GM21390 (cell line): ENCODE data around the gene UBA5.

ENCODE experiments used
- ATAC-seq: cut with Tn5 transposase; IDR thresholded peaks from one replicate; pipeline ENCODE4 v1.9.1; 2021; ENCODE audit not compliant: unreplicated experiment

The UBA5 gene

GRCh38 chr3:132652640-132653270, 7.4 kb upstream of the UBA5 start:
- no peak for ATAC-seq

DNA sequence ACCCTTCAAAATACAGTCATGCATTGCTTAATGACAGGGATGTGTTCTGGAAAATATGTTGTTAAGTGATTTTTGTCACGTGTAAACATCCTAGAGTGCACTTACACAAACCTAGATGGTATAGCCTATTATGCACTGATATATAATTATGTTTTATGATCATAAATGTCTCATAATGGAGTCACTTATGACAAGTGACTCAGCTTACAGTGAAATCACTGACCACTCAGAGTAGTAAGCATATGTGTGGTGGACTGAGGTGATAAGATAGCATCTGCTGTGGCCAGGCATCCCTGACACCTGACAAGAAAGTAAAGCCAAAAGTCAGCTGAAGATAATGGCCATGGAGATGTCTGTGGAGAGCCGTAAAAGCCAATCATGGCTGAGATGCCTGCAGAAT, 5.9 kb upstream of the UBA5 start:
- no peak for ATAC-seq

DNA sequence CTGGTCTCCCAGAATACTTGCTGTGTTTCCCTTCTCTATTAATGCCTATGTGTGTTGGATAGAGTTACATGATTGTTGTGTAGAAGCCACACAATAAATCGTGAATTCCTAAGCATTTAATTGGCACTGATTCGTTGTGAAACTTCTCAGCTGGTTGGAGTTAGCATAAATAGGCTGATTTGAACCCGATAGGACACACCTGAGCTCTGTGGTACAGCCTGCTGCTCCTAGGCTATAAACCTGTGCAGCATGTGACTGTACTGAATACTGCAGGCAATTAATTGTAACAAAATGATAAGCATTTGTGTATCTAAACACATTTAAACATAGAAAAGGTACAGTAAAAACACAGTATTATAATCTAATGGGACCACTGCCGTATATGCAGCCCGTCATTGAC, 5.4 kb upstream of the UBA5 start:
- ATAC-seq = no peak

DNA sequence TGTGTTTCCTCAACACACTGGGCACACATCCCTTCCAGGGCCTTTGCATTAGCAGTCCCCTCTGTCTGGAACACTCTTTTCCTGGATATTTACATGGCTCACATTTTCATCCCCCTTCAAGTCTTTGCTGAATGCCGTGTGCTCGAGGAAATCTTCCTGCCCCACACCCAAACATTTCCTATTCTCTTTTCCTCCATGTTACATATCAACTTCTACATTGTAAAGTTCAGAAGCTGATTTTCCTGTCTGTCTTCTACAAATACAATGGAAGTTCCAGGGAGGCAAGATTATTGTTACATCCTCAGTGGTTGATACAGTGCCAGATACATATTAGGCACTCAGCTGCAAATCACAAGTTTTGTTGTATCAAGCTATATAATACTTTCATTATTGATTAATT, 4.7 kb upstream of the UBA5 start:
- no peak for ATAC-seq

GRCh38 chr3:132657869-132658747, 2.0 kb upstream of the UBA5 start:
- no peak for ATAC-seq

DNA sequence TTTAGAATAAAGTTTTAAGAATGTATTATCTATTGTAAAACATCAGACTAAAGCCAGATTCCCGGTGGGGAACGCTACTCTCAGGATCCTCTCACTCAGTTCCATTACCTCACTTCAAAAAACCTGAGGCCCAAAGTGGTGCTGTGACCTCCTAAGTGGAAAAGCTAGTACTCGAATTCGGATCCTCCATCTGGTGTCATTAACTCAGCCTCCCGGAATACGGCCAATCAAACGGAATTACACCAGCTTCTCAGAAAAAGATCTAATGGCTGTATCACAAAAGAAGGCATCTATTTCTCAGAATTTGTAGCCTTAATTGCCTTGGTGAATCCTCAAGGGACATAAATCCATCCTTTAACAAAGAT, 1.1 kb upstream of the UBA5 start:
- ATAC-seq = no peak

DNA sequence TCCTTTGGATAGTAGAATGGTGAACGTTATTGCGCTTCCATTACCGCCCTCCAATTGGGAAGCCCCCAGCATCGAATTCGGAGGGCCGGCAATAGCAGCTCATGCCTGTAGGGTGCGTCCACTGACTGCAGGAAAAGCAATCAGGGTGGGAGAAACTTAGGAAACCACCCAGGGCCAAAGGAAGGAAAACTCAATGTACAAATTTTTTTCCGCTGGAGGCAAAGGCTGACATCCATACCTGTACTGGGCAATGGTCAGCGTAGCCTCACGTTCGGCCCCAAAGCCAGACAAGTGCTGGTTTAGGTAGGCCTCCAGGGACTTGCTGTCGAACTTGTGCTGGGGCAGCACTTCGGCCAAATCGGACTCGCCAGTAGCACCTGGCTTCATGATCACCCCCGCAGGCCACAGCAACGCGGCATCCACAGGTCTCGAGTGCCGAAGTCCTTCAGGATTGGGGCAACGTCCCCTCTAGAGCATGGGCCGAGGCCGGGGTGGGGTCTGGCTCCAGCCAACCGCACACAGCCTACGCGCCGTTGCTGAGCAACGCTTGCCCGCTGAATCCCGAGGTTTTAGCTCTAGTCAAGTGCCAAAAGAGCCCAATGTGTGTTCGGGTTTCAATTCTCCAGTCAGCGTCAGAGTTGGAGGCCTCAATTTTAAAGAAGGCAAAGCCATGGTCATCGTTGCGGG, 621 bp upstream of the UBA5 start, which contains the start of gene ACAD11:
TSS of gene ACAD11 (minus strand) at position 445 of the 687 bp plus-strand sequence. CDS start at position 387, 58 bp downstream.
- ATAC-seq = peak; percentile 53

GRCh38 chr3:132660811-132661070, 612 bp downstream of the UBA5 start:
- ATAC-seq = no peak

- no peak for ATAC-seq
These were observed 972 bp downstream of the UBA5 start for GRCh38 chr3:132661101-132661500.

GRCh38 chr3:132662212-132662611, 2.1 kb downstream of the UBA5 start:
- ATAC-seq = no peak

DNA sequence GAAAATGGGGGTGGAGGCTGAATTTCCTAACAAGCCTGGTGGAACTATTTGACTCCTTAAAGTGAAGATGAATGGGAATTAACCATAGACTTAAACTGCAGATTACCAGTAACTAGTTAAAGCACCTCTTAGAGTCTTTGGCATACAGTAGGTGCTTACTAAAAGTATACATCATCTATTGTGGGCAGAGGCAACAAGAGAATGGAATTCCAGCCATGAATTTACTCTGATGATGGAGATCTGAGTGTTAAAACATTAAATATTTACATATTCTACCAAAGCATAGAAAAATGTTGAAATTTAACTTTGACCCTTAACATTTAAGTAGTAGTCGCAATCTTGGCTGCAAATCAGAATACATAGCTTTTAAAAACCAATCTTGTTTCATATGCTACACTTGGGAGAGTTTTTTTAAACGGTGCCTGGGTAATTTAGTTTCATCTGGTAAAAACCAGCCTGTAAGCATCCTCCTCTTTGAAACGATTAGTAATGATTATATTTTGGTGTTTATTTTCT, 5.2 kb downstream of the UBA5 start:
- ATAC-seq = no peak

- ATAC-seq = no peak
These were observed 9.2 kb downstream of the UBA5 start for GRCh38 chr3:132669256-132669777.

DNA sequence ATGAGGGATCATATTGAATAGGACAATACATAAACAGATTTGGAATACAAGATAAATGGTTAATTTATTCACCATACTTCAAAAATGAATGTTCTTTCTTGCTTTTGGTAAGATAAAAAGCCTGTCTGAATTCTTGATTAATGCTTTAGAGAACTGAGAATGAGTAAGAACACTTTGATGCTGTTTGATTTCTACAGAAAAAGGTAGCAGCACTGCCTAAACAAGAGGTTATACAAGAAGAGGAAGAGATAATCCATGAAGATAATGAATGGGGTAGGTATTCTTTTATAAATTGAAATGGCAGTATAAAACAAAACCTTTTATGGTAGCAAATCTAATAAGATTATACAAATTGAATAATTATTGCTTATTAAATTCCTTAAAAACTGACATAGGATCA, 15.3 kb downstream of the UBA5 start:
- no peak for ATAC-seq

DNA sequence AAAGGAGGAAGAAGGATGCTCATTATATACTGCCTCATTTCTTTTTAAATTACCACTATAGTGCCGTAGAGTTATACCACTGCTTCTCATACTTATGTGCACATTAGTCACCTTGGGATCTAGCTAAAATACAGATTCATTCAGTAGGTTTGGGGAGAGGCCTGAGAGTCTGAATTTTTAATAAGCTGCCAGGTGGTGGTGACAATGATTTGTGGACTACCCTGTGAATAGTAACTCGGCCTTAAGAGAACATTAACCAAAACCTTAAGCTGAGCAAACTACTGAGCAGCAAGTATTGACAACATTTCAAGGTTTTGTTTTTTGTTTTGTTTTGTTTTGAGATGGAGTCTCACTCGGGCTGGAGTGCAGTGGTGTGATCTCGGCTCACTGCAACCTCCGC, 19.8 kb downstream of the UBA5 start:
- ATAC-seq = no peak

GRCh38 chr3:132681421-132681820, 21.3 kb downstream of the UBA5 start:
- ATAC-seq = no peak

GRCh38 chr3:132682201-132682600, 22.1 kb downstream of the UBA5 start:
- ATAC-seq = no peak

DNA sequence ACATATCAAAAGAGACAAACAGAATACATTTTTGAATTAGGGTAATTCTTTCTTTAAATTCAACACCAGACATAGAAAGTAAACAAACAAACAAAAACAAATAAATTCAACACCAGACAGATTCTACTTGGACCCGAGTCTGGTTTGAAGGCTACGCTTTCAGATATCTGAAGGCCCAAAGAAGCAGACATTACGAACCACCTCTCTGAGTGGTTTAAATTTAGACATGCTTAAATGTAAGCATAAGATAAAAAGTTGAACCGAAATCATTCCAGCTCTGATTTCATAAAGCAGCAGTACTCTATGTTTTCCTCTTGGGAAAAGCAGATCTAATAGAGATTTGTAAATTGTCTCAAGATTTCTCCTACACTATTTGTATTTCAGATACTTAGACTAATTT, 29.9 kb downstream of the UBA5 start:
- ATAC-seq = no peak

- no peak for ATAC-seq
These were observed 34.9 kb downstream of the UBA5 start for GRCh38 chr3:132694991-132695390.

DNA sequence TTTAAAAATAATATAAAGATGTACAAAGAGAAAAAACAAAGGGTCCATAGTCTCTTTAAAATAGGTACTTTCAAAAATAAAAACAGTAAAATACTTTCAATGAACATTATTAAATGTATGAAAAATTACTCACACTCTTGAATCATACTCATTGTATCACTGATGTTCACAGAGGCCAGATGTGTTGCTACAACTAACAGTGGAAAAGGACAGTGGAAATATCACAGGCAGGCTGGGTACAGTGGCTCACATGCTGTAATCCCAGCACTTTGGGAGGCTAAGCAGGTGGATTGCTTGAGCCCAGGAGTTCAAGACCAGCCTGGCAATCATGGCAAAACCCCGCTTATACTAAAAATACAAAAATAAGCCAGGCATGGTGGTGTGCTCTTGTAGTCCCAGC, 35.3 kb downstream of the UBA5 start:
- no peak for ATAC-seq

- no peak for ATAC-seq
These were observed 43.6 kb downstream of the UBA5 start for GRCh38 chr3:132703733-132704132.

DNA sequence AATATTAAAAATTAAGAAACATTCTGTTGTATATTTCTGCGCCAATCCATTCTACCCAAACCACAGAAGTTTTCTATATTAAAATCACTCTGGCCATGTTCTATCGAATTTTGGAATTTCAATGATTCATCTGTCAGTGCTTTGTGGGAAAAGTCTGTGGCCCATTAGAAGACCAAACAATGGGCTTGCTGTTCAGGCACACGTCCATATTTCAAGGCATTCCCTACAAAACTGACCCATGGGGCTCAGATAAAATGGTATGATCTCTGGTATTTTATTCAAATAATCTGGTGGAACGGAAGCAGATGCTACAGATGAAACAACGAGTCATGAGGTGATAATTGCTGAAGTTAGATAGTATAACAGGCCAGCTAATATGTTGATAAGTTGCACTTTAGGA, 49.6 kb downstream of the UBA5 start:
- ATAC-seq = no peak

DNA sequence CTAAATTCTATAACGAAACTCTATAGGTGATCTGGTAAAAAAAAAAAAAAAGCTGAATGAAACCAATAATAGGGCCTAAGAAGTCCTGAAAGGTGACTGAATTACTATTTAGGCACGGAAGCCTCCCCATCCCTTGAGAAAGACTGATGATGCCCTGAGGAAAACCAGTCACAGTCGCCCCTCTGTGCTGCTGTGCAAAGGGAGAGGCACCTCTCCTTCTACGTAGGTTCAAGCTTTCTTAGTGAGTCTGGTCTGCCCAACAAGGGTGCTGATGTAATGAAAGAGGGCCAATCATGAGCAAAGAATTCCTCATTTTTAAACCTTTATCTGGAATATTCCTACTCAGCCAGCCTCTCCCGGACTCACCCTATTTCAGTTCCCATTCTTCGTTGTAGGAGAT, 50.2 kb downstream of the UBA5 start:
- no peak for ATAC-seq
